ENCODE measurements around the gene FBXO46. TPM values are rescaled to one million over a fixed set of nuclear protein-coding genes. Genes with fewer than 3 reads are reported as not detected.
"Not testable (repeated sequence)": the region's sequence is repeated elsewhere in the genome, so short reads cannot be mapped to it uniquely, and the experiment has no call there.

FBXO46 gene
- polyA plus RNA-seq, 3 donors = 12.2 to 24.4 (median 17.3) TPM

DNA sequence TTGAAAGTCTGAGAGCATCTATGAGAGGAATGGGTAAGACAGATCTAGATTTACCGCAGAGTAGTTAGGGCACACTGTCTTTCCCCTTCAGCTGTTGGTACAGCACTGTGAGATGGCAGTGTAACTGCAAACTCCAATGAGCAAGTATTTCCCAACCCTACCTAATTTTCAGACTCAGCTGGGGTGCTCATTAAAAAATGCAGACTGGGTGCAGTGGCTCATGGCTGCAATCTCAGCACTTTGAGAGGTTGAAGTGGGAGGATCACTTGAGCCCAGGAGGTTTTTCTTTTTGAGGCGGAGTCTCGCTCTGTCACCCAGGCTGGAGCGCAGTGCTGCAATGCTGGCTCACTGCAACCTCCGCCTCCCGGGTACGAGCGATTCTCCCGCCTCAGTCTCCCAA lies 25.6 kb downstream of the FBXO46 start:
- no peak for DNase-seq (ENCODE audit: extremely low read depth in 1 of 11, low read depth in 9 of 11, low spot score in 4 of 11)

DNA sequence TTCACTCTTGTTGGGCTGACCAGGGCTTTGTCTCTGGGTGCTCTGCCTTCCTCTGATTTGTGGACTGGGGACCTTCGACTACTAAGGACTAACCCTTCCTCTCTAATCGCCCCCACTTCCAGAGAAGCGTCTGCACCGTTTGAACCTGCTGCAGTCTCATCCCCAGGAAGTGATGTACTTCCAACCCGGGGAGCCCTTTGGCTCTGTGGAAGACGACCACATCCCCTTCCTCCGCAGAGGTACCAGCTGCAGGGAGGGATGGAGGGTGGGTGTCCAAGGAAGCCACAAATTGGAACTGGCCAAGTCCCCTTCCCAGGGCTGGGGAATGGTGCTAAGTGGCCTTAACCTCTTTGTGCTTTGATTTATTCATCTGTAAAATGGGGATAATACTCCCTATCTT lies 29.0 kb downstream of the FBXO46 start:
- DNase-seq (ENCODE audit: extremely low read depth in 1 of 11, low read depth in 9 of 11, low spot score in 4 of 11) = no peak

DNA sequence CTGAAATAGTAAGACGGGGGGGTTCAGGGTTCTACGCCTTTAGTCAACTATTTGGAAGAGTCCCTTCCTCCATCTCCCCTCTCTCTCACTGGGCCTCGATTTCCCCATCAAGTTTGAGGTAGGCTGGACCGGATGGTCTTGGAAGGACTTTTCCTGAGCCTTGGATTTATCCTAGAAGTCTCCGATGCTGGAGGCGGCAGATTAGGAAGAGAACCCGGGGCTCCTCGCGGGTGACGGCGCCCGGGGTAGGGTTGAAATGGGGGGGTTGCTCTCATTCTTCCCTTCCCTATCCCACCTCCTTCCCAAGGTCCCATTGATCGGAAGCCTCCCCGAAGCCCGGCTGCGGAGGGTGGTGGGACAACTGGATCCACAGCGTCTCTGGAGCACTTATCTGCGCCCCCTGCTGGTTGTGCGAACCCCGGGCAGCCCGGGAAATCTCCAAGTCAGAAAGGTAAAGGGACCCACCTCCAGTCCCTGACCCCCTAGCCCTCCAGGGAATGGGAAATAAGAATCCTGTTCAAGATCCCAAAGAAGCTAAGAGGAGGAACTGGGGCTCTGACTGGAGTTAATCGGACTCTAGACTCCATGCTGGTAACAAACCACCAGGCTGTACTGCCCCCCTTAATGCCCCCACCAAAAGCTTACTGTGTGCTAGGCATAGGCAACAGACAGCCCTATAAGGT lies 37.4 kb downstream of the FBXO46 start:
- DNase-seq (ENCODE audit: extremely low read depth in 1 of 11, low read depth in 9 of 11, low spot score in 4 of 11) = peak in 4 of 11 donors; percentile 53 to 71 (median 60)

DNA sequence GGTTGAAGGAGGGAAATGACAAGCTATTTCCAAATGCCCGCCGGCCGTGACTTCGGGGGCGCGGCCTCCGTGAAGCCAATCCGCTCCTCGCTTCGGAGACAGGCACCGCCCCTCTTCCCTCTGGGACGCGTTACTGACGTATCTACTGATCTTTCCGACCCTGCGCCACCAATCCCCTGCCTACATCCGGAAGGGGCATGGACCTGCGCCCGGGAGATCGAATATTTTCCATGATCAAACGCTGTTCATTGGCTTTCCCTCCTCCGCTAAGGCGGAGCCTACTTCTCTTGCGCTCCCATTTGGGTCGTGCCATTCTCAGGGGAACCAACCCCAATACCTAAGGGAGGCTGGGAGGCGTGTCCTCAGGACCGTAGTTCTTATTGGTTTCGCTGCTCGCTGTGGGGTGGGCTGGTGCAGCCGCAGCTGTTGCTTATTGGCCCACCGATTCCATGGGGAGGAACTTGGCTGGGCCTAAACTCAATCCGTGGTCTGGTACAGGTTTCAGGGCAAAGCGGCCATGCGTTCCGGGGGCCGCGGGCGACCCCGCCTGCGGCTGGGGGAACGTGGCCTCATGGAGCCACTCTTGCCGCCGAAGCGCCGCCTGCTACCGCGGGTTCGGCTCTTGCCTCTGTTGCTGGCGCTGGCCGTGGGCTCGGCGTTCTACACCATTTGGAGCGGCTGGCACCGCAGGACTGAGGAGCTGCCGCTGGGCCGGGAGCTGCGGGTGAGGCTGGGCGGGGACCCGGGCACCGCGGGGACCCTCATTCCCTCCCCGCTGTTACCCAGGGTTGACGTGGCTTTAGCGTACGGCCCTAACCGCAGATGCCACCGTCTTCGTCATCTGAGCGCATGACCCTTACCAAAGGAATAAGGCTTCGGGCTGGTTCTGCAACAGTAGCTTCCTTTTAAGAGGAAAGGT lies 38.2 kb downstream of the FBXO46 start, which contains the start of gene QPCTL:
TSS of gene QPCTL (plus strand) at position 480 of the 919 bp plus-strand sequence. CDS start at position 518, 38 bp downstream.
- DNase-seq (ENCODE audit: extremely low read depth in 1 of 11, low read depth in 9 of 11, low spot score in 4 of 11) = peak; percentile 93 to 98 (median 97)

DNA sequence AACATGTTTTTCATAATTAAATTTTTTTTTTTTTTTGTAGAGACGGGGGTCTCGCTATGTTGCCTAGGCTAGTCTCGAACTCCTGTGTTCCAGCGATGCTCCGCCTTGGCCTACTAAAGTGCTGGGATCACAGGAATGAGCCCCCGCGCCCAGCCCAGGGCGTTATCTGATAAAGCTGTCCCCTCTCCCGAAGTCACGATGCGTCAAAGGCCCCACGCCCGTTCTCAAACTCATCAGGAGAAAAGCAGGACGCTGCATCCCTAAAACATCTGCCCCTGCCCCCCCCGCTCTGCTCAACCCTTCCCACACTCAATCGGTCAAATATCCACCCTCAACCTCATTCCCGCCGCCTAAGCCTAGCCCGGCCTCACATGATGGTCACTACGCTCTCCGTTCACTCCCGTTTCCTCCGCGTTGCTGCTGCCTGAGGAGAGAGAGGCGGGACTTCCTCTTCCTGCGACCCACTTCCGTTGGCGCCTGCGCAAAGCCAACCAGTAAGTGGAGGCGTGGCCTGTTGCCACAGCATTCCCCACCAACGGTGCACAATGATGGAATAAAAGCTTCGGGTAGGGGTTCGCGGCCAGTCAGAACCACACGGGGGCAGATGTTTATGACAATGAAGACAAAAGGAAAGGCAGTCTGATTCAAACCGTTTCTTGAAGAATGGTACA lies 39.0 kb downstream of the FBXO46 start, which contains the start of gene SNRPD2:
TSS of gene SNRPD2 (minus strand) at position 438 of the 671 bp plus-strand sequence. CDS start at position 373, 65 bp downstream.
- peak; percentile 85 to 97 (median 94) for DNase-seq (ENCODE audit: extremely low read depth in 1 of 11, low read depth in 9 of 11, low spot score in 4 of 11)

DNA sequence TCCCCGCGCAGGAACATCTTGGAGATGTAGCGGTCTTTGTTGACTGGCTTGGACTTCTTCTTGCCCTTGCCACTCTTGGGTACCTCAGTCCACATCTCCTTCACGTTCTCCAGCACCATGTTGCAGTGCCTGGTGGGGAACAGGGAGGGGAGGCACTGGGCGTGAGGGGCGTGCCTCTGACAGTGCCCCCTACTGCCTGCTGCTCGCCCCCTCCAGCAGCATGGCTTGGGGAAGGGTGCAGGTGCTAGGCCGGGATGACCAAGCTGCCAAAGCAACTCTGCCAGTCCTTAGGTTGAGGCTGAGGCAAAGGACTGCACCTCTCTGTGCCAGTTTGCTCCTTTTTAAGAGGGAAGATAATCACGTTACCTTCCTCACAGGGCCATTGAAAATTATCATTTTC lies 43.1 kb downstream of the FBXO46 start:
- no peak for DNase-seq (ENCODE audit: extremely low read depth in 1 of 11, low read depth in 9 of 11, low spot score in 4 of 11)

DNA sequence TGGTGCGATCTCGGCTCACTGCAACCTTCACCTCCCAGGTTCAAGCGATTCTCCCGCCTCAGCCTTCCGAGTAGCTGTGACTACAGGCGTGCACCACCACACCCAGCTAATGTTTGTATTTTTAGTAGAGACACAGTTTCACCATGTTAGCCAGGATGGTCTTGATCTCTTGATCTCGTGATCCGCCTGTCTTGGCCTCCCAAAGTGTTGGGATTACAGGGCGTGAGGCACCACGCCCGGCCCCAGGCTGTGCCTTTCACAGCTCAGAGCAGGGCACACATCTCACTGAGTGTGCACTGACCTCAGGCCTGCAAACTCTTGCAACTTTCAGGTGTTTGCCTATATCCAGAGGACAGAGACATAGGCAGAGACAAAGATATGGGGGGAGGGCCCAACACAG lies 45.7 kb downstream of the FBXO46 start:
- not testable (repeated sequence) for DNase-seq (ENCODE audit: extremely low read depth in 1 of 11, low read depth in 9 of 11, low spot score in 4 of 11)

DNA sequence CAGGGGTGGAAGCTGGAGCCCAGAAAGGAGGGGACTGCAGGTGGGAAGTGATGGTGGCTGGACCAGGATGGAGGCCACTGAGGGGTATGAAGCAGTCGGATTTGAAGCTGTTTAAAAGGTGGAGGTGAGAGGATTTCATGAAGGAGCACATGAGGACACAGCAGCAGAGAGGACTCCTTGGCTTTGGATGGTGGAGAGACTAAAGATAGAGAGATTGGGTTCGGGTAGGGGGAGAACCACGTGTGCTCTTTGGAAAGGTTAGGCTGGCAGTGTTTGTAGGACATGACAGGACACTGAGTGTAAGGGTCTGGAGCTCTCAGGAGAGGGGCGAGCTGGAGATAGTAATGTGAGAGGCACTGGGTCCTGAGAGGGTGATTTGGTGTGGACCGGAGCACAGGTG lies 47.8 kb downstream of the FBXO46 start:
- no peak for DNase-seq (ENCODE audit: extremely low read depth in 1 of 11, low read depth in 9 of 11, low spot score in 4 of 11)

DNA sequence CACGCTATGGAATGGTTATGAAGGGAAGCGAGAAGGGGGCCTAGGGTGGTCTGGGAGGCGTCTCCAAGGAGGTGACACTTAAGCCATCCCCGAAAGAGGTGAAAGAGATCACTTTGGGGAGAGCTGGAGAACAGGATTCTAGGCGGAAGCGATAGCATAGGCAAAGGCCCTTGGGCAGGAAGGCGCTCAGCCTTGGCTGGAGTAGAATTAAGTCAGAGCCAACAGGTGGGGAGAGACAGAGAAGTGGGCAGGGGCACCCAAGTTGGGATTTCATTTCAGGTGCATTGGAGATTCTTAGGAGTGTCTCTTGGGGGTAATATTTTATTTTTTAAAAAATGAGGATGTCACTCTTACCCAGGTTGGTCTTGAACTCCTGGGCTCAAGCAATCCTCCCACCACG lies 48.6 kb downstream of the FBXO46 start:
- DNase-seq (ENCODE audit: extremely low read depth in 1 of 11, low read depth in 9 of 11, low spot score in 4 of 11) = no peak

DNA sequence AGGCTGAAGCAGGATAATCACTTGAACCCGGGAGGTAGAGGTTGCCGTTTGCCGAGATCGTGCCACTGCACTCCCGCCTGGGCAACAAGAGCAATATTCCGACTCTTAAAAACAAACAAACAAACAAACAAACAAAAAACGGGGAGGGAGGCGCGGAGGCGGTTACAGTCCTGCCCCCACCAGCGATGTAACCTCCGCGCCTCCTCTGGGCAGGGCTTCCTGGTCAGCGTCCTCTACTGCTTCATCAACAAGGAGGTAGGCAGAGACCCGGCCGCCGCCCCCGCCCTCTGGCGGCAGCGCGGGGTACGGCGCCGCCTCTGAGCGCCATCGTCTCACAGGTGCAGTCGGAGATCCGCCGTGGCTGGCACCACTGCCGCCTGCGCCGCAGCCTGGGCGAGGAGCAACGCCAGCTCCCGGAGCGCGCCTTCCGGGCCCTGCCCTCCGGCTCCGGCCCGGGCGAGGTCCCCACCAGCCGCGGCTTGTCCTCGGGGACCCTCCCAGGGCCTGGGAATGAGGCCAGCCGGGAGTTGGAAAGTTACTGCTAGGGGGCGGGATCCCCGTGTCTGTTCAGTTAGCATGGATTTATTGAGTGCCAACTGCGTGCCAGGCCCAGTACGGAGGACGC lies 49.2 kb downstream of the FBXO46 start:
- DNase-seq (ENCODE audit: extremely low read depth in 1 of 11, low read depth in 9 of 11, low spot score in 4 of 11) = peak in 6 of 11 donors; percentile 38 to 70 (median 63)

DNA sequence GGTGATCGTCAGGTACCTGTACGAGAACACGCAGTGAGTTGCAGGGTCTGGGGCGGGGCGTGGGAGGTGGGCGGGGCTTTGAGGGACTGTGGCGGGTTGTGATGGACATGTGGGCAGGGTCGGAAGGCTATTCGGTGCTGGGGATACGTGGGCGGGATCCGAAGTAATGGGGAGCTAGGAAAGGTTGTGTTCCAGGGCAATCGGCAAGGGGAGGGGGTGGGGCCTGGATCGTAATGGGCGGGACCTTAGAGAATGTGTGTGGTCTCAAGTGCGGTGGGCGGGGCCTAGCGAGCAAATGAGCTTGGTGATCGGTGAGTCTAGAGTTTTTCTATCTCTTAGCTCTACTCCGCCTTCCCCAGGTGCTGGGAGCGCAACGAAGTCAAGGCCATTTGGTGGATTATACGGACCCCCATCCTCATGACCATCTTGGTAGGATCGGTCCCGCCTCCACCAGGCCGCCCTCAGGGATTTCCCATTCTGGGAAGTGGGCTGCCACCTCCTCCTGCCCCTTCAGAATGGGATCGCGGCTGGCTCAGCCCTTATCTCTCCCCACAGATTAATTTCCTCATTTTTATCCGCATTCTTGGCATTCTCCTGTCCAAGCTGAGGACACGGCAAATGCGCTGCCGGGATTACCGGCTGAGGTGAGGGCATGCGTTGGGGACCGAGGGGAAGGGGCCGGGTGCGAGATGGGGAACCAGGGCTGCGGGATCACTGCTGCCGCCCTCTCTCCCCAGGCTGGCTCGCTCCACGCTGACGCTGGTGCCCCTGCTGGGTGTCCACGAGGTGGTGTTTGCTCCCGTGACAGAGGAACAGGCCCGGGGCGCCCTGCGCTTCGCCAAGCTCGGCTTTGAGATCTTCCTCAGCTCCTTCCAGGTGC lies 53.1 kb downstream of the FBXO46 start:
- DNase-seq (ENCODE audit: extremely low read depth in 1 of 11, low read depth in 9 of 11, low spot score in 4 of 11) = peak in 7 of 11 donors; percentile 66 to 83 (median 73)

DNA sequence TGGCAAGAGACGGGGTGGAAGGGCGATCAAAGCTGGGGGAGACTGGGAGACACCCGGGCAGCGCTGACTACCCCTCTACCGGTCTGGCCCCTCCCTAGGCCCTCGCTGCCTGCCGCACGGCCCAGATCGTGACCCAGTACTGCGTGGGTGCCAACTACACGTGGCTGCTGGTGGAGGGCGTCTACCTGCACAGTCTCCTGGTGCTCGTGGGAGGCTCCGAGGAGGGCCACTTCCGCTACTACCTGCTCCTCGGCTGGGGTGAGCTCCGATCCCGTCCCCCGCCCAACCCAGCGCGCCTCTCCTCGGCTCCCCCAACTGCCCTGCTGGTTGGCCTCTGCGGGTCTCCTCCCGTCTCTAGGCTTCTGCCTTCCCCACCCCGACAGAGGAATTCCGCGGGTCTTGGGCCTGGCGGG lies 53.8 kb downstream of the FBXO46 start:
- no peak for DNase-seq (ENCODE audit: extremely low read depth in 1 of 11, low read depth in 9 of 11, low spot score in 4 of 11)

DNA sequence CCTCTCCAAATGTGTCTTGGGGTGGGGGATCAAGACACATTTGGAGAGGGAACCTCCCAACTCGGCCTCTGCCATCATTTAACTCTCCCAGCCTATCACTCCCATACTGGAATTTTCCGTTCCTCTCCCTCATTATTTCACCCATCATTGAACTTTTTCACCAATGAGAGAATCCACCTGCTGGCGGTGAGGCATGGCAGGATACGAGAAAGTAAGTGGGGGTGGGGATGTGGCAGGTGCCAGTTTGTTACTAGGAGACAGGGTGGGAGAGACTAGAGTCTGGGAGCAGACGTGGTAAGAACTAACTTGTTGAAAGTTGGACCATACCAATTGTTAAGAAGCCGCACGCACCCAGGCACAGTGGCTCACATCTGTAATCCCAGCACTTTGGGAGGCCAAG lies 55.8 kb downstream of the FBXO46 start:
- DNase-seq (ENCODE audit: extremely low read depth in 1 of 11, low read depth in 9 of 11, low spot score in 4 of 11) = peak in 1 of 11 donors; percentile 23

DNA sequence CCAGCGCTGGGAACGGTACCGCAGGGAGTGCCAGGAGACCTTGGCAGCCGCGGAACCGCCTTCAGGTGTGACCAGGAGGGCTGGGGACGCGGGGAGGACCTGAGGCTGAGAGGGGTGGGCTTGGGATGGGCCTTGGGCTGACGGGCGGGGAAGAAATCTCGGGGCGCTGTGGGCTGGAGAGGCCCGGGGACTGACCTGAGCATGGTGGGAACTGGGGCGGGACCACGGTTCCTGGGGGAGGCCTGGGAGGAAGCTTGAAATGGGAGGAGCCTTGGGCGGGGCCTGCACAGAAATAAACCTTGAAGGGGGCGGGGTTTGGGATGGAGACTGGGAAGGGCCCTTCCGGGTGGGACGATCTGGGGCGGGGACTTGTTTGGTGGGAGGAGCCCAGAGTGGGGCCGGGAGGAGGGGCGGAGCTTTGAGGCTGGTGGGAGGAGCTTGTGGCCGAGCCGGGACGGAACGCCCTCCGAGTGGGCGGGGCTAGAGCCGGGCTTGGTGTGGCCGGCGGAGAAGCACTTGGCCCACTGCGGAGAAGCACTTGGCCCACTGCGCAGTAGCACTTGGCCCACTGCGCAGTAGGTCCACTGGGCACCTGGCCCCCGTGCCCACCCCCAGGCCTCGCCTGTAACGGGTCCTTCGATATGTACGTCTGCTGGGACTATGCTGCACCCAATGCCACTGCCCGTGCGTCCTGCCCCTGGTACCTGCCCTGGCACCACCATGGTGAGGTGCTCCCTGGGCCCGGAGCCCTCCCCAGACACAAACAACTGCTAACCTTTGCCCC lies 59.8 kb downstream of the FBXO46 start:
- peak in 2 of 11 donors; percentile 35 to 36 for DNase-seq (ENCODE audit: extremely low read depth in 1 of 11, low read depth in 9 of 11, low spot score in 4 of 11)

DNA sequence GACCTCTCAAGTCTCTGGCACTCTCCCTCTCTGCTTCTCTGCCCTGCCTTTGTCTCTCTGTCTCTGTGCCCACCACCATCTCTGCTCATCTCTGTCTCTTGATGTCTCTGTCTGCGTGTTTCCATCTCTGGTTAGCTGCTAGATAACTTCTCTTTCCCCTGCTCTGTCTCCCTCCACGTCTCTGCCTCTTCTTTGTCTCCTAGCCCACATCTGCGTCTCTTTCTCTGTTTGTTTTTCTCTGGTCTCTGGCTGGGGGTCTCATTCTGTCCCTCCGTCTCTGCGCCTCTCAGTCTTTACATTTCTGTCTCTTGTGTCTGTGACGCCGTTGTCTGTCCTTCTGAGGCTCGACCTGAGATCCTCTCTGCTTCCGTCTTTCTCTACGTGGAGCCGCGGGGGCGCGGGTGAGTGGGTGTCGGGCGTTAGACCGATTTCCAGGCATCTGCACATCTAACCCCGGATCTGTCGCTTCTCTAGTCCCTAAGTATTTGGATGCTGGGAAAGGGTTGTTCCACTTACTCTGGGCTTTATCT lies 62.3 kb downstream of the FBXO46 start:
- no peak for DNase-seq (ENCODE audit: extremely low read depth in 1 of 11, low read depth in 9 of 11, low spot score in 4 of 11)

DNA sequence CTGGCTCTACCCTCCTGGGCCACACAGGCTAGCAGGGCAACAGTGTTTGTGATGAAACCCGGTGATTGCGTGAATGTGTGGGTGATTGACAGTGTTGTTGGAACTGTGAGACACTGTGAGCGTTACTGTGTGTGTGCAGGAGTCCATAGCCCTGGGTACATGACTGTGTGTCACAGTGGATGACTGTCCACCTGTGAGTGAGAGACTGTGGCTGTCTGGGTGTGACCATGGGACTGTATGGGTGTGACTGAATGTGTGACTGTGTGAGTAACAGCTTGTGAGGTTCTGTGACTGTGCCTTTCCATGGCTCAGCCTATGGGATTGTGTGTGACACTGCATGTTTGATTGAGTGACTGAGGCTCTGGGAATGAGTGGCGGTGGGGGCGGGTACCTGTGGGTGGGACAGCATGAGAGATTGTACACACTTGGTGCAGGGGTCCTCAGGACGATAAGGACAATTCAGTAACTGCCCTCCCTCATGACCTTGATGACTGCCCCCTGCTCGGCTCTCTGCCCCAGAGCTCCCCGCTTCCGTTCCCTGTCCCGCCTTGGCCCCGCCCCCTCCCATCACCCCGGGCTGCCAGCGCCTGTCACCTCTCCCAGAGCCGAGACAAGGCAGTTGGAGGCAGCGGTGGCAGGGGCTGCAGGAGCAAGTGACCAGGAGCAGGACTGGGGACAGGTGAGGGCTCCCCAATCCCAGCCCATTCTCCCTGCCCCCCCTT lies 62.9 kb downstream of the FBXO46 start, which contains the start of gene GIPR:
TSS of gene GIPR (plus strand) at position 602 of the 722 bp plus-strand sequence. CDS start 1,300 bp downstream, outside the sequence.
- DNase-seq (ENCODE audit: extremely low read depth in 1 of 11, low read depth in 9 of 11, low spot score in 4 of 11) = no peak

Data from renal cortex interstitium (tissue), 11 donors.